Activated CD8-positive, alpha-beta T cell treated with anti-CD3 and anti-CD28 coated beads, Interleukin-2, amount 10 ng/mL, durations not matched to agents 7 days and 5 days (primary cell): ENCODE measurements around the gene MASP2. TPM values are rescaled to one million over a fixed set of nuclear protein-coding genes. Genes with fewer than 3 reads are reported as not detected.
"Not testable (repeated sequence)": the region's sequence is repeated elsewhere in the genome, so short reads cannot be mapped to it uniquely, and the experiment has no call there.

Experiments
- ATAC-seq: fragments of 150-1000 bp; cut with Tn5 transposase; one replicate; pipeline ENCODE4 v1.10.0; 2021; ENCODE audit warnings: moderate library complexity
- CTCF ChIA-PET: fragments of 350-600 bp; sonication (Branson Sonifier 250); formaldehyde crosslinking; loops from one replicate; lab custom pipeline; 2021; ENCODE audit warnings: antibody characterized with exemption; lab: Charles Lee
- POLR2A ChIA-PET: fragments of 350-600 bp; sonication (Branson Sonifier 250); formaldehyde crosslinking; loops from one replicate; lab custom pipeline; 2021; ENCODE audit warnings: antibody characterized with exemption; lab: Charles Lee
- DNase-seq: peaks from one replicate; pipeline ENCODE4 v3.0.0-alpha.2; 2020
- H3K27ac Mint-ChIP-seq: one replicate; pipeline ENCODE4 v1.8.0; 2021; ENCODE audit warnings: mild to moderate bottlenecking, mixed read lengths
- H3K27me3 Mint-ChIP-seq: one replicate; pipeline ENCODE4 v1.8.0; 2021; ENCODE audit warnings: low read depth, mixed read lengths
- H3K36me3 Mint-ChIP-seq: one replicate; pipeline ENCODE4 v1.8.0; 2021; ENCODE audit warnings: low read depth, mixed read lengths
- H3K4me1 Mint-ChIP-seq: one replicate; pipeline ENCODE4 v1.8.0; 2021; ENCODE audit warnings: low read depth, mixed read lengths
- H3K4me3 Mint-ChIP-seq: one replicate; pipeline ENCODE4 v1.8.0; 2021; ENCODE audit warnings: mild to moderate bottlenecking, mixed read lengths
- H3K9me3 Mint-ChIP-seq: one replicate; pipeline ENCODE4 v1.8.0; 2022; ENCODE audit warnings: mixed read lengths; ENCODE audit not compliant: insufficient read depth
- total RNA-seq, 2 experiments: library from RNA; stranded (reverse); gene quantifications; one replicate each; pipeline ENCODE4 v1.2.3, GENCODE V29; 2021

MASP2 gene
- total RNA-seq, 2 experiments from 2014 or later = 0.21 TPM; not detected in 1

- no peak overlapping the region for H3K4me3 Mint-ChIP-seq
- POLR2A ChIA-PET = no interaction called here
- no peaks in the 10 kb centered on the region for H3K27me3 Mint-ChIP-seq
- ATAC-seq (no peak), DNase-seq (no peak)
- H3K36me3 Mint-ChIP-seq = peaks cover 22% of the 10 kb centered on the region
- H3K9me3 Mint-ChIP-seq = no peaks in the 10 kb centered on the region
- H3K4me1 Mint-ChIP-seq = no peaks in the 10 kb centered on the region
- CTCF ChIA-PET = no interaction called here
- H3K27ac Mint-ChIP-seq = no peak overlapping the region
Measured at GRCh38 chr1:11030865-11031264, 16.2 kb downstream of the MASP2 start.

- Mint-ChIP-seq H3K27ac (peak overlapping the region; percentile 30), H3K36me3 (peaks cover 45% of the 10 kb centered on the region), H3K4me1 (peaks cover 9% of the 10 kb centered on the region), H3K9me3 (no peaks in the 10 kb centered on the region), H3K27me3 (no peaks in the 10 kb centered on the region), H3K4me3 (no peak overlapping the region)
- CTCF ChIA-PET = interaction anchor here (2.5 kb wide), 1 partner anchor 10 kb away, joined by 22 read pairs; no protein-coding TSS in a partner anchor
- no peak for DNase-seq
- no peak for ATAC-seq
- POLR2A ChIA-PET = interaction anchor here (1.8 kb wide), 1 partner anchor 16 kb away, joined by 3 read pairs; the partner anchor contains the start of gene TARDBP
Measured at GRCh38 chr1:11028018-11028417, 19.0 kb downstream of the MASP2 start.

- Mint-ChIP-seq H3K4me3 (no peak overlapping the region), H3K9me3 (no peaks in the 10 kb centered on the region), H3K27ac (no peak overlapping the region), H3K4me1 (peaks cover 9% of the 10 kb centered on the region), H3K27me3 (no peaks in the 10 kb centered on the region), H3K36me3 (peaks cover 51% of the 10 kb centered on the region)
- DNase-seq (no peak), ATAC-seq (no peak)
- CTCF ChIA-PET = interaction anchor here (2.5 kb wide), 1 partner anchor 10 kb away, joined by 22 read pairs; no protein-coding TSS in a partner anchor
- POLR2A ChIA-PET = interaction anchor here (1.8 kb wide), 1 partner anchor 15 kb away, joined by 3 read pairs; the partner anchor contains the start of gene TARDBP
Measured at GRCh38 chr1:11027316-11027715, 19.7 kb downstream of the MASP2 start.

GRCh38 chr1:11026903-11027302, 20.1 kb downstream of the MASP2 start:
- no peaks in the 10 kb centered on the region for H3K27me3 Mint-ChIP-seq
- CTCF ChIA-PET = interaction anchor here (2.5 kb wide), 1 partner anchor 11 kb away, joined by 22 read pairs; no protein-coding TSS in a partner anchor
- POLR2A ChIA-PET = interaction anchor here (1.8 kb wide), 1 partner anchor 15 kb away, joined by 3 read pairs; the partner anchor contains the start of gene TARDBP
- DNase-seq (no peak), ATAC-seq (no peak)
- peaks cover 55% of the 10 kb centered on the region for H3K36me3 Mint-ChIP-seq
- no peak overlapping the region for H3K27ac Mint-ChIP-seq
- no peak overlapping the region for H3K4me3 Mint-ChIP-seq
- no peaks in the 10 kb centered on the region for H3K9me3 Mint-ChIP-seq
- peaks cover 13% of the 10 kb centered on the region for H3K4me1 Mint-ChIP-seq

- peaks cover 14% of the 10 kb centered on the region for H3K4me1 Mint-ChIP-seq
- H3K4me3 Mint-ChIP-seq = no peak overlapping the region
- H3K36me3 Mint-ChIP-seq = peaks cover 61% of the 10 kb centered on the region
- DNase-seq (no peak), ATAC-seq (no peak)
- H3K27me3 Mint-ChIP-seq = no peaks in the 10 kb centered on the region
- CTCF ChIA-PET = interaction anchor here (2.1 kb wide), 1 partner anchor 12 kb away, joined by 15 read pairs; no protein-coding TSS in a partner anchor
- H3K9me3 Mint-ChIP-seq = no peaks in the 10 kb centered on the region
- POLR2A ChIA-PET = no interaction called here
- H3K27ac Mint-ChIP-seq = no peak overlapping the region
Measured at GRCh38 chr1:11026052-11026451, 21.0 kb downstream of the MASP2 start.

GRCh38 chr1:11025618-11026017, 21.4 kb downstream of the MASP2 start:
- ChIA-PET POLR2A (no interaction called here), CTCF (interaction anchor here (2.1 kb wide), 1 partner anchor 12 kb away, joined by 15 read pairs; no protein-coding TSS in a partner anchor)
- H3K9me3 Mint-ChIP-seq = no peaks in the 10 kb centered on the region
- H3K4me3 Mint-ChIP-seq = no peak overlapping the region
- peaks cover 64% of the 10 kb centered on the region for H3K36me3 Mint-ChIP-seq
- no peaks in the 10 kb centered on the region for H3K27me3 Mint-ChIP-seq
- no peak overlapping the region for H3K27ac Mint-ChIP-seq
- no peak for ATAC-seq
- DNase-seq = no peak
- peaks cover 14% of the 10 kb centered on the region for H3K4me1 Mint-ChIP-seq

- ChIA-PET CTCF (interaction anchor here (2.1 kb wide), 1 partner anchor 13 kb away, joined by 15 read pairs; no protein-coding TSS in a partner anchor), POLR2A (no interaction called here)
- H3K4me3 Mint-ChIP-seq = no peak overlapping the region
- no peaks in the 10 kb centered on the region for H3K27me3 Mint-ChIP-seq
- H3K4me1 Mint-ChIP-seq = peaks cover 17% of the 10 kb centered on the region
- ATAC-seq (no peak), DNase-seq (no peak)
- peaks cover 65% of the 10 kb centered on the region for H3K36me3 Mint-ChIP-seq
- H3K9me3 Mint-ChIP-seq = no peaks in the 10 kb centered on the region
- H3K27ac Mint-ChIP-seq = peak overlapping the region; percentile 49
Measured at GRCh38 chr1:11024874-11025203, 22.2 kb downstream of the MASP2 start.

GRCh38 chr1:11024154-11024873, 22.7 kb downstream of the MASP2 start:
- Mint-ChIP-seq H3K27me3 (no peaks in the 10 kb centered on the region), H3K9me3 (no peaks in the 10 kb centered on the region), H3K27ac (peak overlapping the region; percentile 49), H3K4me3 (no peak overlapping the region), H3K4me1 (peaks cover 17% of the 10 kb centered on the region), H3K36me3 (peaks cover 65% of the 10 kb centered on the region)
- ChIA-PET POLR2A (no interaction called here), CTCF (interaction anchor here (2.1 kb wide), 1 partner anchor 14 kb away, joined by 15 read pairs; no protein-coding TSS in a partner anchor)
- DNase-seq = no peak
- ATAC-seq = no peak

- no peaks in the 10 kb centered on the region for H3K9me3 Mint-ChIP-seq
- ChIA-PET CTCF (interaction anchor here (0.7 kb wide), 1 partner anchor 15 kb away, joined by 4 read pairs; no protein-coding TSS in a partner anchor), POLR2A (no interaction called here)
- H3K27me3 Mint-ChIP-seq = no peaks in the 10 kb centered on the region
- peaks cover 76% of the 10 kb centered on the region for H3K36me3 Mint-ChIP-seq
- DNase-seq = no peak
- peak overlapping the region; percentile 28 for H3K27ac Mint-ChIP-seq
- no peak for ATAC-seq
- H3K4me3 Mint-ChIP-seq = no peak overlapping the region
- peaks cover 22% of the 10 kb centered on the region for H3K4me1 Mint-ChIP-seq
Measured at GRCh38 chr1:11023201-11023600, 23.8 kb downstream of the MASP2 start.

GRCh38 chr1:11019971-11020370, 27.1 kb downstream of the MASP2 start:
- Mint-ChIP-seq H3K27ac (no peak overlapping the region), H3K36me3 (peaks cover 72% of the 10 kb centered on the region), H3K27me3 (no peaks in the 10 kb centered on the region), H3K4me1 (peaks cover 34% of the 10 kb centered on the region), H3K9me3 (no peaks in the 10 kb centered on the region), H3K4me3 (no peak overlapping the region)
- ATAC-seq = no peak
- ChIA-PET CTCF (no interaction called here), POLR2A (no interaction called here)
- DNase-seq = no peak

- H3K27ac Mint-ChIP-seq, POLR2A ChIA-PET, H3K4me3 Mint-ChIP-seq, H3K9me3 Mint-ChIP-seq, ATAC-seq, DNase-seq, CTCF ChIA-PET, H3K27me3 Mint-ChIP-seq: not testable (repeated sequence)
- peaks cover 35% of the 10 kb centered on the region for H3K4me1 Mint-ChIP-seq
- H3K36me3 Mint-ChIP-seq = peaks cover 73% of the 10 kb centered on the region
Measured at GRCh38 chr1:11019358-11019757, 27.7 kb downstream of the MASP2 start.

GRCh38 chr1:11013160-11013531, 33.9 kb downstream of the MASP2 start:
- ATAC-seq = peak; percentile 18
- Mint-ChIP-seq H3K9me3 (no peaks in the 10 kb centered on the region), H3K4me3 (peak overlapping the region; percentile 92), H3K27ac (peak overlapping the region; percentile 89), H3K4me1 (peaks cover 32% of the 10 kb centered on the region), H3K27me3 (no peaks in the 10 kb centered on the region), H3K36me3 (peaks cover 32% of the 10 kb centered on the region)
- ChIA-PET CTCF (interaction anchor here (2.8 kb wide), 1 partner anchor 24 kb away, joined by 15 read pairs; no protein-coding TSS in a partner anchor), POLR2A (interaction anchor here (0.6 to 1.5 kb wide), 3 partner anchors 18 to 967 kb away, joined by 3 to 4 read pairs (median 3); no protein-coding TSS in a partner anchor)
- no peak for DNase-seq
